Neuronal stem cell (in vitro differentiated cells): ENCODE results near the gene MGMT.

Source experiments
- DNase-seq: peaks from one replicate; pipeline ENCODE4 v3.0.0-alpha.2; 2013; ENCODE audit warnings: low spot score
- H2AFZ ChIP-seq: one replicate; pipeline ENCODE4 v1.6.1; 2013; ENCODE audit warnings: mild to moderate bottlenecking, low read length, inconsistent platforms
- H2AK5ac ChIP-seq: 2 replicates; pipeline ENCODE4 v1.6.1; 2013; ENCODE audit warnings: low read depth, mild to moderate bottlenecking, inconsistent platforms, low read length, moderate library complexity, mixed read lengths
- H2BK120ac ChIP-seq: 2 replicates; pipeline ENCODE4 v1.6.1; 2013; ENCODE audit warnings: low read depth, mild to moderate bottlenecking, inconsistent platforms, low read length, moderate library complexity, mixed read lengths
- H2BK12ac ChIP-seq: one replicate; pipeline ENCODE4 v1.6.1; 2013; ENCODE audit warnings: low read length, inconsistent platforms
- H2BK15ac ChIP-seq: 2 replicates; pipeline ENCODE4 v1.6.1; 2013; ENCODE audit warnings: mild to moderate bottlenecking, low read length, inconsistent platforms, mixed read lengths
- H2BK5ac ChIP-seq: one replicate; pipeline ENCODE4 v1.6.1; 2013; ENCODE audit warnings: inconsistent platforms, mild to moderate bottlenecking, low read length, moderate library complexity
- H3K14ac ChIP-seq: one replicate; pipeline ENCODE4 v1.6.1; 2013; ENCODE audit warnings: low read length, inconsistent platforms
- H3K18ac ChIP-seq: 2 replicates; pipeline ENCODE4 v1.6.1; 2013; ENCODE audit warnings: low read length, inconsistent platforms
- H3K23ac ChIP-seq: 2 replicates; pipeline ENCODE4 v1.6.1; 2013; ENCODE audit warnings: low read depth, mild to moderate bottlenecking, mixed read lengths, low read length, inconsistent platforms; ENCODE audit not compliant: poor library complexity
- H3K27ac ChIP-seq: replicated peaks from 3 replicates; pipeline ENCODE4 v1.5.1; 2013; ENCODE audit warnings: low read length, inconsistent platforms
- H3K27me3 ChIP-seq, 3 experiments: 2 replicates each; pipeline ENCODE4 v1.6.1; 2013; ENCODE audit warnings: low read length in 3 of 3, mild to moderate bottlenecking in 2 of 3, inconsistent platforms in 1 of 3, low read depth in 1 of 3, mixed read lengths in 1 of 3, moderate library complexity in 1 of 3; ENCODE audit not compliant: control insufficient read depth in 3 of 3, insufficient read depth in 3 of 3
- H3K36me3 ChIP-seq, 2 donors: replicated peaks in 1 of 2; 2 replicates each; pipeline ENCODE4 v1.6.1; 2013; ENCODE audit warnings: low read length in 2 of 2; ENCODE audit not compliant: control insufficient read depth in 2 of 2, insufficient read depth in 2 of 2
- H3K4ac ChIP-seq: 2 replicates; pipeline ENCODE4 v1.6.1; 2013; ENCODE audit warnings: inconsistent platforms, mild to moderate bottlenecking, low read length, moderate library complexity
- H3K4me1 ChIP-seq, 2 donors: 1 replicate in 1 of 2; 2 replicates in 1 of 2; pipeline ENCODE4 v1.6.1; 2013; ENCODE audit warnings: low read length in 2 of 2, low read depth in 1 of 2; ENCODE audit not compliant: control insufficient read depth in 2 of 2, insufficient read depth in 1 of 2
- H3K4me2 ChIP-seq: one replicate; pipeline ENCODE4 v1.6.1; 2013; ENCODE audit warnings: mild to moderate bottlenecking, low read length, inconsistent platforms; ENCODE audit not compliant: insufficient read depth, poor library complexity, severe bottlenecking
- H3K4me3 ChIP-seq, 2 donors: 2 replicates each; pipeline ENCODE4 v1.5.1; 2013; ENCODE audit warnings: low read length in 2 of 2, mild to moderate bottlenecking in 2 of 2, inconsistent platforms in 1 of 2, moderate library complexity in 1 of 2
- H3K79me1 ChIP-seq: one replicate; pipeline ENCODE4 v1.6.1; 2013; ENCODE audit warnings: low read depth, mild to moderate bottlenecking, inconsistent platforms, low read length, moderate library complexity
- H3K9ac ChIP-seq: one replicate; pipeline ENCODE4 v1.6.1; 2013; ENCODE audit warnings: mild to moderate bottlenecking, low read depth, low read length, inconsistent platforms; ENCODE audit not compliant: poor library complexity
- H3K9me3 ChIP-seq, 2 donors: replicated peaks in 1 of 2; 2 replicates each; pipeline versions ENCODE3 to v1.6.1; 2013; ENCODE audit warnings: low read length in 2 of 2, mild to moderate bottlenecking in 2 of 2, inconsistent platforms in 1 of 2, low read depth in 1 of 2, mixed read lengths in 1 of 2, moderate library complexity in 1 of 2; ENCODE audit not compliant: control insufficient read depth in 2 of 2, insufficient read depth in 1 of 2
- H4K8ac ChIP-seq: one replicate; pipeline ENCODE4 v1.6.1; 2013; ENCODE audit warnings: low read depth, mild to moderate bottlenecking, inconsistent platforms, low read length, moderate library complexity
- H4K91ac ChIP-seq: one replicate; pipeline ENCODE4 v1.6.1; 2013; ENCODE audit warnings: low read length, low read depth, mild to moderate bottlenecking, inconsistent platforms; ENCODE audit not compliant: poor library complexity
- WGBS, 2 donors: extraction: QIAGEN DNeasy Blood & Tissue Kit; methylation state at CpG; one replicate each; pipeline ENCODE4 v1.1.7; 2013; ENCODE audit warnings: missing lambda C conversion rate in 2 of 2, mixed read lengths in 1 of 2; ENCODE audit not compliant: insufficient read length in 2 of 2, insufficient replicate concordance in 1 of 2; ENCODE audit errors: extremely low coverage in 2 of 2; 5-methylcytosine and 5-hydroxymethylcytosine counted together

MGMT gene

GRCh38 chr10:129696636-129697035 lies 229.6 kb downstream of the MGMT start:
- H3K27me3 ChIP-seq: no peaks in the 10 kb centered on the region
- no peaks in the 10 kb centered on the region for H3K36me3 ChIP-seq
- no peak overlapping the region for H4K91ac ChIP-seq
- H2BK12ac ChIP-seq: no peak overlapping the region
- no peak overlapping the region for H3K27ac ChIP-seq
- H3K9me3 ChIP-seq: no peaks in the 10 kb centered on the region
- H3K18ac ChIP-seq: peak overlapping the region; percentile 74
- H3K4me3 ChIP-seq: no peak overlapping the region
- H3K4ac ChIP-seq: no peak overlapping the region
- no peak overlapping the region for H3K14ac ChIP-seq
- WGBS, 2 donors: no CpG with 5 or more reads among the region's 7 CpGs
- no peak overlapping the region for H3K9ac ChIP-seq
- H3K23ac ChIP-seq: no peak overlapping the region
- H3K4me1 ChIP-seq: peaks cover 0 to 5% of the 10 kb centered on the region in 2 donors
- no peak overlapping the region for H4K8ac ChIP-seq
- H2AFZ ChIP-seq: no peak overlapping the region
- no peak overlapping the region for H2BK15ac ChIP-seq
- H2BK120ac ChIP-seq: no peak overlapping the region
- no peak overlapping the region for H2BK5ac ChIP-seq
- no peak for DNase-seq
- peak overlapping the region; percentile 76 for H2AK5ac ChIP-seq
- no peaks in the 10 kb centered on the region for H3K79me1 ChIP-seq
- no peak overlapping the region for H3K4me2 ChIP-seq

- no peaks in the 10 kb centered on the region for H3K27me3 ChIP-seq
- no peak overlapping the region for H3K23ac ChIP-seq
- H3K4me2 ChIP-seq: no peak overlapping the region
- H3K36me3 ChIP-seq: no peaks in the 10 kb centered on the region
- DNase-seq: no peak
- no peak overlapping the region for H2BK5ac ChIP-seq
- no peaks in the 10 kb centered on the region for H3K9me3 ChIP-seq
- peaks cover 0 to 5% of the 10 kb centered on the region in 2 donors for H3K4me1 ChIP-seq
- no peak overlapping the region for H3K9ac ChIP-seq
- no peak overlapping the region for H2AK5ac ChIP-seq
- no peak overlapping the region for H2BK15ac ChIP-seq
- H3K4me3 ChIP-seq: no peak overlapping the region
- H3K14ac ChIP-seq: peak overlapping the region; percentile 11
- H3K18ac ChIP-seq: peak overlapping the region; percentile 52
- no peaks in the 10 kb centered on the region for H3K79me1 ChIP-seq
- H3K4ac ChIP-seq: no peak overlapping the region
- H2BK12ac ChIP-seq: no peak overlapping the region
- H4K8ac ChIP-seq: no peak overlapping the region
- no peak overlapping the region for H3K27ac ChIP-seq
- no CpG with 5 or more reads among the region's 15 CpGs for WGBS, 2 donors
- H4K91ac ChIP-seq: no peak overlapping the region
- H2AFZ ChIP-seq: no peak overlapping the region
- H2BK120ac ChIP-seq: no peak overlapping the region
These were observed 230.6 kb downstream of the MGMT start for GRCh38 chr10:129697463-129698247.

GRCh38 chr10:129699722-129700340 lies 232.8 kb downstream of the MGMT start:
- Histone ChIP-seq H2BK12ac (no peak overlapping the region), H3K4me3 (no peak overlapping the region), H4K91ac (no peak overlapping the region), H3K4me1 (peaks cover 0 to 5% of the 10 kb centered on the region in 2 donors), H2BK120ac (no peak overlapping the region), H3K9me3 (no peaks in the 10 kb centered on the region), H3K18ac (no peak overlapping the region), H3K27ac (no peak overlapping the region), H3K36me3 (no peaks in the 10 kb centered on the region), H3K79me1 (no peaks in the 10 kb centered on the region), H3K23ac (no peak overlapping the region), H3K27me3 (no peaks in the 10 kb centered on the region), H4K8ac (no peak overlapping the region), H2AK5ac (no peak overlapping the region), H3K9ac (no peak overlapping the region), H3K4me2 (no peak overlapping the region), H2BK15ac (no peak overlapping the region), H2AFZ (no peak overlapping the region), H3K4ac (no peak overlapping the region), H2BK5ac (no peak overlapping the region), H3K14ac (no peak overlapping the region)
- no CpG with 5 or more reads among the region's 15 CpGs for WGBS, 2 donors
- no peak for DNase-seq

GRCh38 chr10:129702605-129703004 lies 235.6 kb downstream of the MGMT start:
- Histone ChIP-seq H3K4me3 (no peak overlapping the region), H3K4me1 (peaks cover 0 to 6% of the 10 kb centered on the region in 2 donors), H2BK15ac (no peak overlapping the region), H3K23ac (no peak overlapping the region), H2BK120ac (no peak overlapping the region), H3K27ac (no peak overlapping the region), H2BK5ac (no peak overlapping the region), H2AK5ac (no peak overlapping the region), H3K18ac (peak overlapping the region; percentile 5), H3K27me3 (no peaks in the 10 kb centered on the region), H4K91ac (no peak overlapping the region), H3K36me3 (no peaks in the 10 kb centered on the region), H3K79me1 (no peaks in the 10 kb centered on the region), H3K4ac (no peak overlapping the region), H2BK12ac (no peak overlapping the region), H3K14ac (no peak overlapping the region), H3K9ac (no peak overlapping the region), H3K9me3 (no peaks in the 10 kb centered on the region), H4K8ac (no peak overlapping the region), H2AFZ (no peak overlapping the region), H3K4me2 (no peak overlapping the region)
- no CpG with 5 or more reads among the region's 17 CpGs for WGBS, 2 donors
- no peak for DNase-seq
